Measurements from ENCODE around the gene C8A.

C8A gene

GRCh38 chr1:56850922-56851321, 3.7 kb upstream of the C8A start:
- H3K27me3 ChIP-seq, result no peaks in the 10 kb centered on the region

GRCh38 chr1:56852476-56852875, 2.1 kb upstream of the C8A start:
- no peak overlapping the region for H3K27ac ChIP-seq
- no peaks in the 10 kb centered on the region for H3K27me3 ChIP-seq
- H3K9ac ChIP-seq, result no peak overlapping the region
- H4K20me1 ChIP-seq, result no peaks in the 10 kb centered on the region
- no peak overlapping the region for H3K4me3 ChIP-seq
- H3K36me3 ChIP-seq, result no peaks in the 10 kb centered on the region
- no peaks in the 10 kb centered on the region for H3K9me3 ChIP-seq
- no peak for TF ChIP-seq Cebpa-rat (IDR thresholded peaks at IDR 0.05)
- H3K4me1 ChIP-seq, result peaks cover 8% of the 10 kb centered on the region
- H3K4me2 ChIP-seq, result no peak overlapping the region

More at GRCh38 chr1:56850922-56851321, 3.7 kb upstream of the C8A start:
- H3K9me3 ChIP-seq, result no peaks in the 10 kb centered on the region
- no peak overlapping the region for H3K27ac ChIP-seq
- no peak overlapping the region for H3K4me2 ChIP-seq
- no peaks in the 10 kb centered on the region for H4K20me1 ChIP-seq
- no peaks in the 10 kb centered on the region for H3K36me3 ChIP-seq
- peaks cover 11% of the 10 kb centered on the region for H3K4me1 ChIP-seq
- H3K9ac ChIP-seq, result no peak overlapping the region
- no peak for TF ChIP-seq Cebpa-rat (IDR thresholded peaks at IDR 0.05)
- no peak overlapping the region for H3K4me3 ChIP-seq

DNA sequence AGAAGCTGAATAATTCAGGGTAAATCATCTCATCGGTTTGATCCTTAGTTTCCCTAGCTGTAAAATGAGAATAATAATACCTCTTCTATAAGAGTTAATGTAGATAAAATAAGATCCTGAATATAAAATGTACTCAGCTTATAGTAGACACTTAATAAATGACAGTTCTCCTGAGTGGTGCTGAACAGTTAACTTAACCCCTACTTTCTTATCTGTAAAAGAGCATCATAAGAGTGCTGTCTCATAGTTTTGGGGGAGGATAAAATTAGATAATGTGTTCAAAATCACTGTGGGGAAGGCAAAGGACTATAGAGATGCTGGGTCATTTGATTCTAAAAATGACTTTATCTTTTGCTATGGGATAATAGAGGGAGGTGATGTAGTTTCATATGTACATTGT, 593 bp downstream of the C8A start:
- Histone ChIP-seq H3K4me3 (no peak overlapping the region), H3K27me3 (no peaks in the 10 kb centered on the region), H3K27ac (no peak overlapping the region), H3K9ac (no peak overlapping the region), H3K4me1 (peaks cover 4% of the 10 kb centered on the region), H3K36me3 (no peaks in the 10 kb centered on the region), H3K9me3 (no peaks in the 10 kb centered on the region), H4K20me1 (no peaks in the 10 kb centered on the region), H3K4me2 (no peak overlapping the region)
- TF ChIP-seq Cebpa-rat (IDR thresholded peaks at IDR 0.05), result no peak

DNA sequence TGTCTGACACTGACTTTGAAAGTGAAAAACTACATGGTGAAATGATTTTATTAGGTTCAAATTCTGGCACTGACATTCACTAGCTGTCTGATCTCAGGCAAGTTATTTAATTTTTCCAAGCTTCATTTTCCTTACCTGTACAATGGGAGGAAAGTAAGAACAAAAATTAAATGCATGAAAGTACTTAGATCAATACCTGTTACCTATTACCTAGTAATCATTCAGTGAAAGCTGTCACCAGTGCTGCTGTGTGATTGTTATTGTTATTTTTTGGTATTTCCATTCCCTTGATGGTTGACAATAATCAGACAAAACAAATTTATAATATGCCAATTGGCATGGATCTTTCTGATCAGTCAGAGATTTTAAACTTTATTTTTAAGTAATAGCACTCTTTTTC, 1.6 kb downstream of the C8A start:
- H3K4me3 ChIP-seq, result no peak overlapping the region
- H3K4me1 ChIP-seq, result no peaks in the 10 kb centered on the region
- H3K4me2 ChIP-seq, result no peak overlapping the region
- no peak overlapping the region for H3K27ac ChIP-seq
- no peak for TF ChIP-seq Cebpa-rat (IDR thresholded peaks at IDR 0.05)
- no peaks in the 10 kb centered on the region for H4K20me1 ChIP-seq
- no peaks in the 10 kb centered on the region for H3K27me3 ChIP-seq
- no peaks in the 10 kb centered on the region for H3K36me3 ChIP-seq
- H3K9me3 ChIP-seq, result no peaks in the 10 kb centered on the region
- no peak overlapping the region for H3K9ac ChIP-seq

GRCh38 chr1:56859287-56859686, 4.7 kb downstream of the C8A start:
- Histone ChIP-seq H3K27me3 (no peaks in the 10 kb centered on the region), H3K9me3 (no peaks in the 10 kb centered on the region), H4K20me1 (no peaks in the 10 kb centered on the region), H3K9ac (no peak overlapping the region), H3K27ac (no peak overlapping the region), H3K4me1 (no peaks in the 10 kb centered on the region), H3K4me2 (no peak overlapping the region), H3K4me3 (no peak overlapping the region), H3K36me3 (no peaks in the 10 kb centered on the region)
- no peak for TF ChIP-seq Cebpa-rat (IDR thresholded peaks at IDR 0.05)

DNA sequence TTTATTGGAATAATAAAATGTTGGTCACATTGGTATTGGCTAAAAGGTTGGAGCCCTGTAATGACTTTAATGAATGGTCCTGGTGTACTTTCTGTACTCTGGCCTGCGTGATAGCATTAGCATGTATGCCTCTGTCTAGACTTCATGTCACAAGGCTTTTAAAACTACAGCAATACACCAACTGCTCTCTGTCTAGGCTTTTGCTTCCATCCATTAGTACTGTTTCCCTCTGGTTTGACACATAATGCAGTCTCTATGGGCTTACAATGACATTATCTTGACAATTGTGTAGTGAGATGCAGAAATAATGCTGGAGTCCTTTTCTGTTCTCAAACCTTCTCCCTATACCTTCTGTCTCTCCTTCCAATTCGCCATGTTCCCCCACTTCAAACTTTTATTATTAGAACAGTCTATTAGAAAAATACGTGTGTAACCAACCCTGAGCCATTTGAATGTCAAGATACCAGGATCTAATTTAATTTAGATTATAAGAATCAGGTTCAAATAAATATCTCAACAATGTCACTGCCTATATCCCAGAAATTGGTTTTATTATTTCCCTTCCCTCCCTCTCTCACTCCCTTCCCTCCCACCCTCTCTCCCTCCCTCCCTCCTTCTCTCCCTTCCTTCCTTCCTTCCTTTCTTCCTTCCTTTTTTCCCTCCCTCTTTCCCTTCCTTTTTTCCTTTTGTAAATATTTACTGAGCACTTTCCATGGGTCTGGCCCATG, 8.8 kb downstream of the C8A start:
- no peaks in the 10 kb centered on the region for H3K27me3 ChIP-seq
- H3K9ac ChIP-seq, result no peak overlapping the region
- TF ChIP-seq Cebpa-rat (IDR thresholded peaks at IDR 0.05), result no peak
- H3K4me2 ChIP-seq, result no peak overlapping the region
- no peaks in the 10 kb centered on the region for H3K9me3 ChIP-seq
- H3K27ac ChIP-seq, result no peak overlapping the region
- no peaks in the 10 kb centered on the region for H3K36me3 ChIP-seq
- no peak overlapping the region for H3K4me3 ChIP-seq
- H4K20me1 ChIP-seq, result no peaks in the 10 kb centered on the region
- H3K4me1 ChIP-seq, result no peaks in the 10 kb centered on the region

- no peaks in the 10 kb centered on the region for H3K36me3 ChIP-seq
- H3K9me3 ChIP-seq, result no peaks in the 10 kb centered on the region
- H3K4me2 ChIP-seq, result no peak overlapping the region
- no peak for TF ChIP-seq Cebpa-rat (IDR thresholded peaks at IDR 0.05)
- no peaks in the 10 kb centered on the region for H4K20me1 ChIP-seq
- H3K27ac ChIP-seq, result no peak overlapping the region
- no peaks in the 10 kb centered on the region for H3K4me1 ChIP-seq
- H3K27me3 ChIP-seq, result no peaks in the 10 kb centered on the region
- H3K4me3 ChIP-seq, result no peak overlapping the region
- H3K9ac ChIP-seq, result no peak overlapping the region
Observed at GRCh38 chr1:56864430-56864829, 9.8 kb downstream of the C8A start.

DNA sequence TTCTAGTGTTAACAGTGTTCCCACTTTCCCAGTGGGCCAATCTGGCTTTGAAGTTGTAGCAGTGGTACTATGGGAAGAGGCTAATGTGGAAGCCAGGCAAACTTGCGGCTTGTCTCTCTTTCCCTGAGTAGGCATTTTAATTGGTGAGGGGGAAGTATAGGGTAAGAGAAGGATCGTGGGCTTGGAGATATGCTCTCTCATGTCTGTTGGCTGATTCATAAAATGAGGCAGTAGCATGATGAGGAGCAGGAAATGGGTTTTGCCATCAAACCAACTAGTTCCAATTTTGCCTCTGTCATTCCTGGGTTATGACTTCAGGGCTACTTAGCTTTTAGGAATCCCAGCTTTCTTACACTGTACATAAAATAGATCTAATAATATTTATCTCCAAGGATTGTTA, 12.1 kb downstream of the C8A start:
- Histone ChIP-seq H3K4me3 (no peak overlapping the region), H3K4me2 (no peak overlapping the region), H3K27ac (no peak overlapping the region)

DNA sequence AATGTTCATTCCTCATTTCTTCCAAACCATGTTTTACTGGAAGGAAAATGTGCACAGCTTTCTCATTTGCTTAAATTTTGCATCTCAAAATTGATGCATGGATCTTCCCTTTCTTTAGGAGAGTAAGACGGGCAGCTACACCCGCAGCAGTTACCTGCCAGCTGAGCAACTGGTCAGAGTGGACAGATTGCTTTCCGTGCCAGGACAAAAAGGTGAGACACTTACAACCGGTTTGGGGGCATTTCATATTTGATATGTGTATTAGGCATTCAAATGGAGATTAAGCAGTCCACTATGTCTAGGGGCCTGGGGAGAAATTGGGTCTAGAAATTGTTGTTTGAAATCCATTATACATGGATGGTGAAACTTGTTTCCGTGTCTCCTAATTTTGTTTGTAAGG, 12.9 kb downstream of the C8A start:
- no peaks in the 10 kb centered on the region for H3K4me1 ChIP-seq
- H3K27ac ChIP-seq, result no peak overlapping the region
- no peak overlapping the region for H3K4me2 ChIP-seq
- H4K20me1 ChIP-seq, result no peaks in the 10 kb centered on the region
- no peaks in the 10 kb centered on the region for H3K27me3 ChIP-seq
- no peak for TF ChIP-seq Cebpa-rat (IDR thresholded peaks at IDR 0.05)
- no peak overlapping the region for H3K4me3 ChIP-seq
- H3K36me3 ChIP-seq, result no peaks in the 10 kb centered on the region
- no peaks in the 10 kb centered on the region for H3K9me3 ChIP-seq
- no peak overlapping the region for H3K9ac ChIP-seq

More for the DNA sequence above, 12.1 kb downstream of the C8A start:
- no peaks in the 10 kb centered on the region for H3K27me3 ChIP-seq
- H3K36me3 ChIP-seq, result no peaks in the 10 kb centered on the region
- H3K9ac ChIP-seq, result no peak overlapping the region
- H3K9me3 ChIP-seq, result no peaks in the 10 kb centered on the region
- no peaks in the 10 kb centered on the region for H4K20me1 ChIP-seq
- H3K4me1 ChIP-seq, result no peaks in the 10 kb centered on the region
- no peak for TF ChIP-seq Cebpa-rat (IDR thresholded peaks at IDR 0.05)

GRCh38 chr1:56868761-56869160, 14.2 kb downstream of the C8A start:
- Histone ChIP-seq H3K36me3 (no peaks in the 10 kb centered on the region), H4K20me1 (no peaks in the 10 kb centered on the region), H3K4me1 (no peaks in the 10 kb centered on the region), H3K4me3 (no peak overlapping the region), H3K9ac (no peak overlapping the region), H3K27ac (no peak overlapping the region), H3K27me3 (no peaks in the 10 kb centered on the region), H3K9me3 (no peaks in the 10 kb centered on the region), H3K4me2 (no peak overlapping the region)
- no peak for TF ChIP-seq Cebpa-rat (IDR thresholded peaks at IDR 0.05)

DNA sequence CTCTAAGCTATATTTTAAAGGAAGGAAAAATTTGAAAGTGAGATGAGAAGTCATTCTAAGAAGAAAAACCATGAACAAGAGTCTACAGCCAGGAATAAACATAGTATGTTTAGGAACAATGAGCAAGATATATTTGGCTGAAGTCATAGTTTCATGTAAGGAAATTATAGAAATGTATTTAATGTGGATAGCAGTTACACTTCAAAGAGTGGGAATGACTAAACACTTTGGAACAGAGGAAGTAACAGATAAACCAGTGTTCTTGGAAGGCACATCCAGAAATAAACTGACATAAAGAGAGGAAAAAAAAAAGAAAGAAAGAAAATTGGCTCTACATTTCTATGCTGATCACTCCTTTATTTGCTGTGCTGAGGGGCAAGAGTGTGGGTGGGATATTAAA, 18.0 kb downstream of the C8A start:
- Histone ChIP-seq H4K20me1 (no peaks in the 10 kb centered on the region), H3K36me3 (no peaks in the 10 kb centered on the region), H3K4me2 (no peak overlapping the region), H3K27ac (no peak overlapping the region), H3K4me1 (no peaks in the 10 kb centered on the region), H3K9me3 (no peaks in the 10 kb centered on the region), H3K4me3 (no peak overlapping the region), H3K27me3 (no peaks in the 10 kb centered on the region), H3K9ac (no peak overlapping the region)
- no peak for TF ChIP-seq Cebpa-rat (IDR thresholded peaks at IDR 0.05)
